Measurements from ENCODE around the gene MPZL2. TPM values are rescaled to one million over a fixed set of nuclear protein-coding genes. Genes with fewer than 3 reads are reported as not detected.

Gene MPZL2
- total RNA-seq, 1 experiment from 2014 or later, result 1.2 TPM

- TF ChIP-seq ATF6 (CRISPR knock-in tag; IDR thresholded peaks at IDR 0.05) (no peak), GTF2I (CRISPR knock-in tag; conservative IDR thresholded peaks at IDR 0.05) (no peak), NR2C2 (CRISPR knock-in tag; IDR thresholded peaks at IDR 0.05) (no peak), ZMAT4 (CRISPR knock-in tag; IDR thresholded peaks at IDR 0.05) (no peak), ZNF232 (CRISPR knock-in tag; IDR thresholded peaks at IDR 0.05) (no peak), ZNF423 (CRISPR knock-in tag; IDR thresholded peaks at IDR 0.05) (no peak), FOXK1 (CRISPR knock-in tag; IDR thresholded peaks at IDR 0.05) (no peak), ERG (CRISPR knock-in tag; IDR thresholded peaks at IDR 0.05) (no peak), HMGA2 (CRISPR knock-in tag; IDR thresholded peaks at IDR 0.05) (no peak), FOXP1 (CRISPR knock-in tag; IDR thresholded peaks at IDR 0.05; ENCODE audit: borderline replicate concordance) (no peak), ZNF532 (CRISPR knock-in tag; IDR thresholded peaks at IDR 0.05; ENCODE audit: borderline replicate concordance) (no peak), ATF1 (CRISPR knock-in tag; IDR thresholded peaks at IDR 0.05) (no peak), PREB (CRISPR knock-in tag; IDR thresholded peaks at IDR 0.05; ENCODE audit: borderline replicate concordance) (no peak), GRHL2 (CRISPR knock-in tag; IDR thresholded peaks at IDR 0.05; ENCODE audit: insufficient replicate concordance, severe bottlenecking) (no peak), TEAD1 (CRISPR knock-in tag; IDR thresholded peaks at IDR 0.05) (no peak), HMGXB4 (CRISPR knock-in tag; IDR thresholded peaks at IDR 0.05) (no peak), TEAD4 (CRISPR knock-in tag; IDR thresholded peaks at IDR 0.05) (no peak), NR1H2 (CRISPR knock-in tag; IDR thresholded peaks at IDR 0.05) (no peak)
- Mint-ChIP-seq H3K4me3 (no peak overlapping the region), H3K27me3 (ENCODE audit: low read depth) (peaks cover 6% of the 10 kb centered on the region), H3K9me3 (peaks cover 4% of the 10 kb centered on the region), H3K36me3 (no peaks in the 10 kb centered on the region), H3K4me1 (no peaks in the 10 kb centered on the region), H3K27ac (no peak overlapping the region)
- ATAC-seq (no peak), DNase-seq (ENCODE audit: low spot score) (no peak)
- ChIA-PET CTCF (interaction anchor here (1.2 kb wide), 1 partner anchor 25 kb away, joined by 3 read pairs; no protein-coding TSS in a partner anchor), POLR2A (no interaction called here)
Measured at GRCh38 chr11:118223570-118223969, 40.5 kb downstream of the MPZL2 start.

All from WTC11 (cell line).